HepG2 (cell line): Measurements from ENCODE around the gene STK36. TPM values are rescaled to one million over a fixed set of nuclear protein-coding genes. Genes with fewer than 3 reads are reported as not detected.

Experiments used
- AGO1 ChIP-seq: fragments of 200-400 bp; formaldehyde crosslinking; IDR thresholded peaks from 2 replicates; pipeline ENCODE4 v1.6.1; 2017; ENCODE audit warnings: mild to moderate bottlenecking, low read depth, low read length, moderate library complexity; ENCODE audit not compliant: poor library complexity, severe bottlenecking
- EP300 ChIP-seq, 3 experiments: sonication (generic) in 1 of 3; formaldehyde crosslinking in 1 of 3; IDR thresholded peaks; 2 replicates each; pipeline versions ENCODE4 v1.5.1 to v1.6.1; 2011 to 2020; ENCODE audit warnings: low read depth in 2 of 3, low read length in 2 of 3, borderline replicate concordance in 1 of 3, improper control_type of control experiment in 1 of 3, mild to moderate bottlenecking in 1 of 3, missing genetic modification reagents in 1 of 3, moderate library complexity in 1 of 3
- ERF ChIP-seq: IDR thresholded peaks from 2 replicates; pipeline ENCODE4 v1.6.1; 2018; ENCODE audit warnings: missing biosample characterization, missing genetic modification reagents
- GTF2F1 ChIP-seq: fragments of 150-350 bp; IDR thresholded peaks from 2 replicates; pipeline ENCODE4 v1.6.1; 2014; ENCODE audit warnings: low read length
- HNRNPLL ChIP-seq: fragments of 200-400 bp; formaldehyde crosslinking; IDR thresholded peaks from 2 replicates; pipeline ENCODE4 v1.6.1; 2017; ENCODE audit warnings: mild to moderate bottlenecking, low read depth, low read length; ENCODE audit not compliant: poor library complexity, severe bottlenecking
- MED8 ChIP-seq: sonication (generic); formaldehyde crosslinking; IDR thresholded peaks from 2 replicates; pipeline ENCODE4 v1.8.1; 2023; ENCODE audit warnings: mild to moderate bottlenecking, missing genetic modification reagents; ENCODE audit not compliant: insufficient replicate concordance
- MYNN ChIP-seq: sonication (generic); formaldehyde crosslinking; IDR thresholded peaks from 2 replicates; pipeline ENCODE4 v1.4.0; 2020; ENCODE audit warnings: mild to moderate bottlenecking, low read depth, missing genetic modification reagents
- POGZ ChIP-seq: sonication (generic); formaldehyde crosslinking; IDR thresholded peaks from 2 replicates; pipeline ENCODE4 v1.4.0; 2020; ENCODE audit warnings: mild to moderate bottlenecking, missing genetic modification reagents
- RBM39 ChIP-seq: fragments of 200-400 bp; formaldehyde crosslinking; IDR thresholded peaks from one replicate; pipeline ENCODE4 v1.6.1; 2018; ENCODE audit warnings: antibody characterized with exemption, mild to moderate bottlenecking, low read depth, low read length; ENCODE audit not compliant: poor library complexity, severe bottlenecking
- RCOR2 ChIP-seq: IDR thresholded peaks from 2 replicates; pipeline ENCODE4 v1.6.1; 2016; ENCODE audit warnings: missing biosample characterization, missing genetic modification reagents
- RFX1 ChIP-seq: fragments of 450-650 bp; IDR thresholded peaks from 2 replicates; pipeline ENCODE4 v1.6.1; 2017
- SETDB1 ChIP-seq: sonication (generic); formaldehyde crosslinking; IDR thresholded peaks from 2 replicates; pipeline ENCODE4 v1.5.1; 2020; ENCODE audit warnings: missing genetic modification reagents, mild to moderate bottlenecking, borderline replicate concordance
- SOX6 ChIP-seq, 2 experiments: fragments of 450-650 bp in 1 of 2; sonication (generic) in 1 of 2; formaldehyde crosslinking in 1 of 2; IDR thresholded peaks; 2 replicates each; pipeline versions ENCODE4 v1.4.0 to v1.6.1; 2017 to 2020; ENCODE audit warnings: antibody characterized with exemption in 1 of 2, mild to moderate bottlenecking in 1 of 2, missing genetic modification reagents in 1 of 2
- SP5 ChIP-seq: IDR thresholded peaks from 2 replicates; pipeline ENCODE4 v1.6.1; 2016; ENCODE audit warnings: low read depth, borderline replicate concordance
- TBP ChIP-seq: sonication (generic); formaldehyde crosslinking; IDR thresholded peaks from 2 replicates; pipeline ENCODE4 v1.5.0; 2020; ENCODE audit warnings: missing genetic modification reagents
- TCF7L2 ChIP-seq: IDR thresholded peaks from 2 replicates; pipeline ENCODE4 v1.6.1; 2011; ENCODE audit warnings: mild to moderate bottlenecking, low read depth, low read length, moderate library complexity
- YEATS2 ChIP-seq: sonication (generic); formaldehyde crosslinking; IDR thresholded peaks from 2 replicates; pipeline ENCODE4 v1.4.0; 2020; ENCODE audit warnings: missing genetic modification reagents, borderline replicate concordance
- ZEB1 ChIP-seq: IDR thresholded peaks from 2 replicates; pipeline ENCODE4 v1.6.1; 2012; ENCODE audit warnings: mild to moderate bottlenecking, low read depth, inconsistent platforms; ENCODE audit not compliant: insufficient replicate concordance
- ZMYM4 ChIP-seq: sonication (generic); formaldehyde crosslinking; IDR thresholded peaks from 2 replicates; pipeline ENCODE4 v1.8.1; 2023; ENCODE audit warnings: mild to moderate bottlenecking, missing genetic modification reagents
- ZNF225 ChIP-seq: sonication (generic); formaldehyde crosslinking; IDR thresholded peaks from 2 replicates; pipeline ENCODE4 v1.4.0; 2020; ENCODE audit warnings: mild to moderate bottlenecking, missing genetic modification reagents
- ZNF292 ChIP-seq: sonication (generic); formaldehyde crosslinking; IDR thresholded peaks from 2 replicates; pipeline ENCODE4 v1.8.1; 2022; ENCODE audit warnings: mild to moderate bottlenecking, low read depth, missing genetic modification reagents, borderline replicate concordance
- ZNF33B ChIP-seq: sonication (generic); formaldehyde crosslinking; IDR thresholded peaks from 2 replicates; pipeline ENCODE4 v1.5.1; 2020; ENCODE audit warnings: mild to moderate bottlenecking, missing genetic modification reagents
- ZNF383 ChIP-seq: sonication (generic); formaldehyde crosslinking; IDR thresholded peaks from 2 replicates; pipeline ENCODE4 v1.4.0; 2020; ENCODE audit warnings: missing genetic modification reagents, mild to moderate bottlenecking, borderline replicate concordance
- ZNF468 ChIP-seq: sonication (generic); formaldehyde crosslinking; IDR thresholded peaks from 2 replicates; pipeline ENCODE4 v1.8.0; 2022; ENCODE audit warnings: mild to moderate bottlenecking, moderate library complexity, missing genetic modification reagents
- ZNF549 ChIP-seq: sonication (generic); formaldehyde crosslinking; IDR thresholded peaks from 2 replicates; pipeline ENCODE4 v1.5.0; 2020; ENCODE audit warnings: missing genetic modification reagents
- ZNF782 ChIP-seq: sonication (generic); formaldehyde crosslinking; IDR thresholded peaks from 2 replicates; pipeline ENCODE4 v1.4.0; 2020; ENCODE audit warnings: missing genetic modification reagents, mild to moderate bottlenecking, borderline replicate concordance
- polyA plus RNA-seq, 8 experiments: library from polyadenylated mRNA; depleted of rRNA in 3 of 8; stranded (reverse) in 7 of 8; unstranded in 1 of 8; fragments of >200 nt; fragmentation: Illumina TruSeq in 4 of 8; extraction: Trizol in 4 of 8; gene quantifications; 2 replicates each; pipeline versions ENCODE4 v1.2.1 to v1.2.3, GENCODE V29; 2011 to 2016; ENCODE audit warnings: low read depth in 4 of 8, missing spikeins in 1 of 8, mixed read lengths in 1 of 8; ENCODE audit not compliant: insufficient read depth in 1 of 8
- total RNA-seq, 5 experiments: library from RNA; depleted of rRNA; stranded (reverse); fragments of >200 nt; fragmentation: Illumina TruSeq; extraction: Trizol; gene quantifications; 2 replicates each; pipeline ENCODE4 v1.2.3, GENCODE V29; 2016; ENCODE audit warnings: low read depth in 1 of 5
- TF ChIP-seq, protein P1 (sequence below): sonication (generic); formaldehyde crosslinking; IDR thresholded peaks from 2 replicates; pipeline ENCODE4 v1.4.0; 2020; ENCODE audit warnings: missing genetic modification reagents
- TF ChIP-seq, protein P2 (sequence below): sonication (generic); formaldehyde crosslinking; IDR thresholded peaks from 2 replicates; pipeline ENCODE4 v1.4.0; 2020; ENCODE audit warnings: missing genetic modification reagents

The STK36 gene
- total and polyA plus RNA-seq, 2 of the 13 experiments (the other 11 are each of a cell fraction or from before 2014, with no cell fraction given), result 45.9 to 83.5 TPM

GRCh38 chr2:218748741-218749441, 77.0 kb downstream of the STK36 start (continued):
- TF ChIP-seq, protein P1, sequence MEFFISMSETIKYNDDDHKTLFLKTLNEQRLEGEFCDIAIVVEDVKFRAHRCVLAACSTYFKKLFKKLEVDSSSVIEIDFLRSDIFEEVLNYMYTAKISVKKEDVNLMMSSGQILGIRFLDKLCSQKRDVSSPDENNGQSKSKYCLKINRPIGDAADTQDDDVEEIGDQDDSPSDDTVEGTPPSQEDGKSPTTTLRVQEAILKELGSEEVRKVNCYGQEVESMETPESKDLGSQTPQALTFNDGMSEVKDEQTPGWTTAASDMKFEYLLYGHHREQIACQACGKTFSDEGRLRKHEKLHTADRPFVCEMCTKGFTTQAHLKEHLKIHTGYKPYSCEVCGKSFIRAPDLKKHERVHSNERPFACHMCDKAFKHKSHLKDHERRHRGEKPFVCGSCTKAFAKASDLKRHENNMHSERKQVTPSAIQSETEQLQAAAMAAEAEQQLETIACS (CRISPR knock-in tag), result no peak
- peak; percentile 75 for TF ChIP-seq ERF
- TF ChIP-seq RCOR2 (CRISPR knock-in tag), result peak; percentile 95
- no peak for TF ChIP-seq AGO1
- no peak for TF ChIP-seq SOX6 (IDR thresholded peaks at IDR 0.05)
- TF ChIP-seq SOX6 (CRISPR knock-in tag; IDR thresholded peaks at IDR 0.05), result peak; percentile 94
- peak; percentile 67 for TF ChIP-seq SP5 (CRISPR knock-in tag)
- TF ChIP-seq ZNF383 (CRISPR knock-in tag), result no peak
- TF ChIP-seq MED8, result peak; percentile 52
- peak; percentile 72; the same call in 1 of the 2 replicates for TF ChIP-seq YEATS2
- peak; percentile 65 for TF ChIP-seq POGZ (CRISPR knock-in tag)
- no peak for TF ChIP-seq TCF7L2
- TF ChIP-seq TBP (CRISPR knock-in tag), result no peak
- TF ChIP-seq EP300 (IDR thresholded peaks at IDR 0.05; ENCODE audit: low read depth in 2 of 2, low read length in 2 of 2), result peak; percentile 70 to 87; a peak in 3 of 4 replicates
- peak; percentile 77 for TF ChIP-seq EP300 (CRISPR knock-in tag; IDR thresholded peaks at IDR 0.05; ENCODE audit: borderline replicate concordance)
- no peak for TF ChIP-seq ZNF468 (CRISPR knock-in tag)
- no peak for TF ChIP-seq SETDB1 (CRISPR knock-in tag)
- peak; percentile 53; the same call in 1 of the 2 replicates for TF ChIP-seq ZNF292 (CRISPR knock-in tag)
- TF ChIP-seq ZNF549 (CRISPR knock-in tag), result no peak
- no peak for TF ChIP-seq HNRNPLL
- TF ChIP-seq ZNF782, result no peak
- peak; percentile 82 for TF ChIP-seq ZMYM4 (CRISPR knock-in tag)
- TF ChIP-seq, protein P2, sequence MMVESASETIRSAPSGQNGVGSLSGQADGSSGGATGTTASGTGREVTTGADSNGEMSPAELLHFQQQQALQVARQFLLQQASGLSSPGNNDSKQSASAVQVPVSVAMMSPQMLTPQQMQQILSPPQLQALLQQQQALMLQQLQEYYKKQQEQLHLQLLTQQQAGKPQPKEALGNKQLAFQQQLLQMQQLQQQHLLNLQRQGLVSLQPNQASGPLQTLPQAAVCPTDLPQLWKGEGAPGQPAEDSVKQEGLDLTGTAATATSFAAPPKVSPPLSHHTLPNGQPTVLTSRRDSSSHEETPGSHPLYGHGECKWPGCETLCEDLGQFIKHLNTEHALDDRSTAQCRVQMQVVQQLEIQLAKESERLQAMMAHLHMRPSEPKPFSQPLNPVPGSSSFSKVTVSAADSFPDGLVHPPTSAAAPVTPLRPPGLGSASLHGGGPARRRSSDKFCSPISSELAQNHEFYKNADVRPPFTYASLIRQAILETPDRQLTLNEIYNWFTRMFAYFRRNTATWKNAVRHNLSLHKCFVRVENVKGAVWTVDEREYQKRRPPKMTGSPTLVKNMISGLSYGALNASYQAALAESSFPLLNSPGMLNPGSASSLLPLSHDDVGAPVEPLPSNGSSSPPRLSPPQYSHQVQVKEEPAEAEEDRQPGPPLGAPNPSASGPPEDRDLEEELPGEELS (CRISPR knock-in tag), result peak; percentile 87
- TF ChIP-seq RFX1, result no peak
- TF ChIP-seq ZEB1, result peak; percentile 80
- TF ChIP-seq RBM39, result no peak
- TF ChIP-seq ZNF225 (CRISPR knock-in tag), result 0 out of 2 replicates have a peak, but pooled peaks have one; percentile 6
- no peak for TF ChIP-seq ZNF33B
- no peak for TF ChIP-seq MYNN
- no peak for TF ChIP-seq GTF2F1
